ENCODE data around the gene CST9L.

The CST9L gene

DNA sequence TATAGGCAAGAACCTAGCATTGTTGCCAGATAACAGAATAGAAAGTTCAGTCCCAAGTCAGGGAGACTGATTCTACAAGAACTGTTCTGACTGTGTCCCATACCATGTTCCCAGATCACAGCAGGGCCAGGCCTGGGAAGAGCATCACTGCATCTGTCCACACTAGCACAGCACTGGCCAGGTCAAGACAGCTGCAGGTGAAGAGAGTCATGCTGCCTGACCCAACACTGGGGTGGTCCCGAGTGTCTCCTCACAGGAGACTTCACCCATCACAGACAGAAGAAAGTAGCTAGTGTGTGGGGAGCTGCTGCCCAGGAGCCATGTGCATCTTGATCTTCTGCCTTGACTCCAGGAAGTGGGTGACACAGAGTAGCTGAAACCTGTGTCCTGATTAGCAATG, 1.3 kb upstream of the CST9L start:
- Histone ChIP-seq H4K12ac (ENCODE audit: low read depth, low read length) (no peak overlapping the region), H2AFZ (ENCODE audit: insufficient read depth, low read length, poor library complexity) (no peak overlapping the region), H3K27ac (ENCODE audit: low read depth, low read length) (no peak overlapping the region), H3K79me2 (ENCODE audit: control insufficient read depth, insufficient read depth, low read length, poor library complexity) (no peaks in the 10 kb centered on the region), H3K4me3 (ENCODE audit: low read depth, low read length) (no peak overlapping the region), H4K91ac (ENCODE audit: low read depth, low read length) (no peak overlapping the region), H3K14ac (ENCODE audit: low read length) (no peak overlapping the region), H3K79me1 (ENCODE audit: low read length) (no peaks in the 10 kb centered on the region), H2BK12ac (ENCODE audit: low read length) (no peak overlapping the region), H2BK120ac (ENCODE audit: insufficient read depth, low read length, poor library complexity) (no peak overlapping the region), H3K36me3 (ENCODE audit: control insufficient read depth in 1 of 2, insufficient read depth in 2 of 2, low read length in 2 of 2) (no peaks in the 10 kb centered on the region), H3K18ac (ENCODE audit: low read length) (no peak overlapping the region), H3K9me3 (ENCODE audit: insufficient read depth, low read depth, low read length) (no peaks in the 10 kb centered on the region), H2AK5ac (ENCODE audit: low read length) (no peak overlapping the region), H3K4me2 (ENCODE audit: low read length) (no peak overlapping the region), H2BK5ac (ENCODE audit: low read depth, low read length, poor library complexity) (no peak overlapping the region), H3K23ac (ENCODE audit: low read length) (no peak overlapping the region), H3K4me1 (ENCODE audit: control insufficient read depth in 1 of 2, insufficient read depth in 2 of 2, low read length in 2 of 2) (no peaks in the 10 kb centered on the region), H4K8ac (ENCODE audit: low read depth, low read length) (no peak overlapping the region), H3K4ac (ENCODE audit: low read depth, low read length) (no peak overlapping the region), H3K9ac (ENCODE audit: low read length) (no peak overlapping the region), H3K27me3 (ENCODE audit: insufficient read depth, low read length) (no peaks in the 10 kb centered on the region)
- DNase-seq = no peak
- no CpG with 5 or more reads among the region's 1 CpG for WGBS (ENCODE audit: extremely low coverage, insufficient coverage, insufficient read length)

DNA sequence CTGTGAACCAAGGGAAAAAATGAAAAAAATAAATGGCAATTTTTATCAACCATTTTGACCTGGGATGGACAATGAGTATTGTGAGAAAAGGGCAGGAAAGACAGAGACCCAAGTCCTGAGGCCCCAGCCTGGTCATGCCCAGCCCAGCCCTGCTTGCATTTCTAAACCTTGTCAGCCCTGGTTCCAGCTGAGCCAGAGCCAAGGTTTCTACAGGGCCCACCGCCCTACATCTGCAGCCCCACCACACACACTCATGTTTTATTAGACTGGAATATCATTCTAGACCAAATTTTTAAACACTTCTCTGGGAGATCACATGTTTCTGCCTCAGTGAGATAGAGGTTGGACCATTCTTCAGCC, 667 bp upstream of the CST9L start:
- Histone ChIP-seq H2BK120ac (ENCODE audit: insufficient read depth, low read length, poor library complexity) (no peak overlapping the region), H2AK5ac (ENCODE audit: low read length) (no peak overlapping the region), H2BK5ac (ENCODE audit: low read depth, low read length, poor library complexity) (no peak overlapping the region), H4K12ac (ENCODE audit: low read depth, low read length) (no peak overlapping the region), H3K79me2 (ENCODE audit: control insufficient read depth, insufficient read depth, low read length, poor library complexity) (no peaks in the 10 kb centered on the region), H3K4me2 (ENCODE audit: low read length) (no peak overlapping the region), H2AFZ (ENCODE audit: insufficient read depth, low read length, poor library complexity) (no peak overlapping the region), H3K27me3 (ENCODE audit: insufficient read depth, low read length) (no peaks in the 10 kb centered on the region), H3K14ac (ENCODE audit: low read length) (no peak overlapping the region), H3K4ac (ENCODE audit: low read depth, low read length) (no peak overlapping the region), H3K23ac (ENCODE audit: low read length) (no peak overlapping the region), H3K27ac (ENCODE audit: low read depth, low read length) (no peak overlapping the region), H3K9me3 (ENCODE audit: insufficient read depth, low read depth, low read length) (peaks cover 1% of the 10 kb centered on the region), H3K4me1 (ENCODE audit: control insufficient read depth in 1 of 2, insufficient read depth in 2 of 2, low read length in 2 of 2) (no peaks in the 10 kb centered on the region), H3K9ac (ENCODE audit: low read length) (no peak overlapping the region), H4K91ac (ENCODE audit: low read depth, low read length) (no peak overlapping the region), H3K36me3 (ENCODE audit: control insufficient read depth in 1 of 2, insufficient read depth in 2 of 2, low read length in 2 of 2) (no peaks in the 10 kb centered on the region), H3K79me1 (ENCODE audit: low read length) (no peaks in the 10 kb centered on the region), H3K4me3 (ENCODE audit: low read depth, low read length) (no peak overlapping the region), H3K18ac (ENCODE audit: low read length) (no peak overlapping the region), H4K8ac (ENCODE audit: low read depth, low read length) (no peak overlapping the region), H2BK12ac (ENCODE audit: low read length) (no peak overlapping the region)
- DNase-seq = no peak
- no CpG with 5 or more reads among the region's 1 CpG for WGBS (ENCODE audit: extremely low coverage, insufficient coverage, insufficient read length)

GRCh38 chr20:23566199-23566932, 1.9 kb downstream of the CST9L start:
- Histone ChIP-seq H3K27me3 (ENCODE audit: insufficient read depth, low read length) (no peaks in the 10 kb centered on the region), H3K4me3 (ENCODE audit: low read depth, low read length) (no peak overlapping the region), H3K27ac (ENCODE audit: low read depth, low read length) (no peak overlapping the region), H3K36me3 (ENCODE audit: control insufficient read depth in 1 of 2, insufficient read depth in 2 of 2, low read length in 2 of 2) (no peaks in the 10 kb centered on the region), H2AK5ac (ENCODE audit: low read length) (no peak overlapping the region), H3K23ac (ENCODE audit: low read length) (no peak overlapping the region), H3K79me1 (ENCODE audit: low read length) (no peaks in the 10 kb centered on the region), H4K8ac (ENCODE audit: low read depth, low read length) (no peak overlapping the region), H2AFZ (ENCODE audit: insufficient read depth, low read length, poor library complexity) (no peak overlapping the region), H2BK5ac (ENCODE audit: low read depth, low read length, poor library complexity) (no peak overlapping the region), H3K18ac (ENCODE audit: low read length) (no peak overlapping the region), H3K4me2 (ENCODE audit: low read length) (no peak overlapping the region), H3K79me2 (ENCODE audit: control insufficient read depth, insufficient read depth, low read length, poor library complexity) (no peaks in the 10 kb centered on the region), H3K9me3 (ENCODE audit: insufficient read depth, low read depth, low read length) (peaks cover 14% of the 10 kb centered on the region), H4K91ac (ENCODE audit: low read depth, low read length) (no peak overlapping the region), H2BK12ac (ENCODE audit: low read length) (no peak overlapping the region), H3K9ac (ENCODE audit: low read length) (no peak overlapping the region), H4K12ac (ENCODE audit: low read depth, low read length) (no peak overlapping the region), H3K4me1 (ENCODE audit: control insufficient read depth in 1 of 2, insufficient read depth in 2 of 2, low read length in 2 of 2) (no peaks in the 10 kb centered on the region), H3K14ac (ENCODE audit: low read length) (no peak overlapping the region), H3K4ac (ENCODE audit: low read depth, low read length) (no peak overlapping the region), H2BK120ac (ENCODE audit: insufficient read depth, low read length, poor library complexity) (no peak overlapping the region)
- no CpG with 5 or more reads among the region's 7 CpGs for WGBS (ENCODE audit: extremely low coverage, insufficient coverage, insufficient read length)
- no peak for DNase-seq

DNA sequence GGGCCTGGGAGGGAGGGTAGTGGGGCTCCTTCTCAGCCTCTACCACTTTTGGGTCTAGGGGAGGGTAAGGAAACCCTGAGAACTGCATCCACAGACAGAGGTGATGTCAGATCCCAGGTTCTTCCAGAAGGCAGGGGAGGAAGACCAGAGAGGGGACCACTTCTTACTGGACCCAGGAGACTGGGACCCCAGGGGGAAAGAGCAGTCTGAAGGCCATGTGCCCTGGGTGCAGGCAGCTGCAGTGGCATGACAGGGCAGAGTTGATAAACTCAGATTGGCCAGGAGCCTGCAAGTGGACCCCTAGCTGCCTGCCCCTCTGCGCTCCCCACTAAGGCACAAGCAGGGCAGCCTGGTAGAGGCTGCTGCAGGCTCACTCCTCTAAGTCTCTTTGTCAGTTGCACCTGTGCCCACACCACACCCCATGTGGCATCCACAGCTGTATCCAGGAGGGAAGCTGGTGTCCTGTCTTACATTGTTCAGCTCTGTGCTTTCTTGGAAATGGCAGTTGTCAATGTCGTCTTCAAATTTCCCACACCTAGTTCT, 2.7 kb downstream of the CST9L start:
- no CpG with 5 or more reads among the region's 2 CpGs for WGBS (ENCODE audit: extremely low coverage, insufficient coverage, insufficient read length)
- H4K8ac ChIP-seq (ENCODE audit: low read depth, low read length) = no peak overlapping the region
- H4K91ac ChIP-seq (ENCODE audit: low read depth, low read length) = no peak overlapping the region
- H2AFZ ChIP-seq (ENCODE audit: insufficient read depth, low read length, poor library complexity) = no peak overlapping the region
- H3K27ac ChIP-seq (ENCODE audit: low read depth, low read length) = no peak overlapping the region
- no peaks in the 10 kb centered on the region for H3K79me2 ChIP-seq (ENCODE audit: control insufficient read depth, insufficient read depth, low read length, poor library complexity)
- no peak overlapping the region for H3K18ac ChIP-seq (ENCODE audit: low read length)
- H4K12ac ChIP-seq (ENCODE audit: low read depth, low read length) = no peak overlapping the region
- H3K27me3 ChIP-seq (ENCODE audit: insufficient read depth, low read length) = no peaks in the 10 kb centered on the region
- no peaks in the 10 kb centered on the region for H3K4me1 ChIP-seq (ENCODE audit: control insufficient read depth in 1 of 2, insufficient read depth in 2 of 2, low read length in 2 of 2)
- no peak overlapping the region for H2BK120ac ChIP-seq (ENCODE audit: insufficient read depth, low read length, poor library complexity)
- H2AK5ac ChIP-seq (ENCODE audit: low read length) = no peak overlapping the region
- no peak overlapping the region for H3K4me2 ChIP-seq (ENCODE audit: low read length)
- H3K4ac ChIP-seq (ENCODE audit: low read depth, low read length) = no peak overlapping the region
- H3K79me1 ChIP-seq (ENCODE audit: low read length) = no peaks in the 10 kb centered on the region
- no peak overlapping the region for H2BK12ac ChIP-seq (ENCODE audit: low read length)
- peaks cover 14% of the 10 kb centered on the region for H3K9me3 ChIP-seq (ENCODE audit: insufficient read depth, low read depth, low read length)
- no peak overlapping the region for H2BK5ac ChIP-seq (ENCODE audit: low read depth, low read length, poor library complexity)
- H3K4me3 ChIP-seq (ENCODE audit: low read depth, low read length) = no peak overlapping the region
- H3K9ac ChIP-seq (ENCODE audit: low read length) = no peak overlapping the region
- no peak overlapping the region for H3K14ac ChIP-seq (ENCODE audit: low read length)
- DNase-seq = no peak
- H3K36me3 ChIP-seq (ENCODE audit: control insufficient read depth in 1 of 2, insufficient read depth in 2 of 2, low read length in 2 of 2) = no peaks in the 10 kb centered on the region
- no peak overlapping the region for H3K23ac ChIP-seq (ENCODE audit: low read length)
